AG04450 (cell line): ENCODE measurements around the gene OPTN. TPM values are rescaled to one million over a fixed set of nuclear protein-coding genes. Genes with fewer than 3 reads are reported as not detected.

Source experiments
- CTCF ChIA-PET: fragments of 300-600, 350-600 bp; formaldehyde crosslinking; extraction: SDS; loops from one replicate; lab custom pipeline; 2022; ENCODE audit warnings: antibody characterized with exemption, inconsistent platforms; lab: Charles Lee
- POLR2A ChIA-PET: fragments of 350-600 bp; formaldehyde crosslinking; extraction: SDS; loops from one replicate; lab custom pipeline; 2021; ENCODE audit warnings: antibody characterized with exemption, inconsistent platforms; lab: Yijun Ruan, JAX
- DNase-seq: peaks from one replicate; pipeline ENCODE4 v3.0.0-alpha.2; 2011; ENCODE audit warnings: low read depth, low spot score
- H3K27ac ChIP-seq: one replicate; pipeline ENCODE4 v1.5.1; 2012; ENCODE audit warnings: low read depth, low read length, control low read depth
- H3K27me3 ChIP-seq: one replicate; pipeline ENCODE4 v1.6.0; 2012; ENCODE audit warnings: low read length; ENCODE audit not compliant: control insufficient read depth, insufficient read depth
- H3K4me3 ChIP-seq: 2 replicates; pipeline ENCODE4 v1.5.1; 2011; ENCODE audit warnings: mild to moderate bottlenecking, low read depth, low read length, control low read depth
- H3K9me3 ChIP-seq: 2 replicates; pipeline ENCODE4 v1.5.1; 2012; ENCODE audit warnings: low read length; ENCODE audit not compliant: control insufficient read depth, insufficient read depth
- CTCF ChIP-seq: IDR thresholded peaks from 2 replicates; pipeline ENCODE4 v1.5.1; 2011; ENCODE audit warnings: low read depth, low read length, control low read depth, inconsistent platforms
- polyA plus RNA-seq: library from polyadenylated mRNA; depleted of rRNA; stranded (reverse); fragments of >200 nt; gene quantifications from 2 replicates; pipeline ENCODE4 v1.2.3, GENCODE V29; 2011

OPTN gene
- polyA plus RNA-seq, 1 experiment: 82.7 TPM

DNA sequence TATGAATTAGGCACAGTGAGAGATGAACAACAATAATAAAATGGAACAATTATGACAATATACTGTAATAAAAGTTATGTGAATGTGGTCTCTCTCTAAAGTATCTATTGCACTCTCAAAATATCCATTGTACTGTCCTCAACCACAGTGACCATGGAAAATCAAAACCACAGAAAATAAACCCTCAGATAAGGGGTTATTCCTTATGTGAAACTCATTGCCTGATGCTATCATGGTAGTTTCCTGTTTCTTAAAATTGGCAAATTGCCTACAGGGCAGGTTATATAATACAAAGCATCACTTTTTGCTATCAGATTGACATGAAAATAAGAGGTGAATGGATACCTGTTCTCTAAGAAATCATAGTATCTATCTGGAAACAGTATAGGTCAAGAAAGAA is 65.2 kb downstream of the OPTN start:
- DNase-seq: no peak
- Histone ChIP-seq H3K27ac (no peak overlapping the region), H3K27me3 (no peaks in the 10 kb centered on the region), H3K4me3 (no peak overlapping the region), H3K9me3 (no peaks in the 10 kb centered on the region)
- ChIA-PET POLR2A (no interaction called here), CTCF (no interaction called here)
- TF ChIP-seq CTCF: no peak

- ChIA-PET CTCF (interaction anchor here (0.9 kb wide), 1 partner anchor 273 kb away, joined by 3 read pairs; no protein-coding TSS in a partner anchor), POLR2A (no interaction called here)
- DNase-seq: no peak
- TF ChIP-seq CTCF: no peak
- Histone ChIP-seq H3K9me3 (no peaks in the 10 kb centered on the region), H3K27me3 (no peaks in the 10 kb centered on the region), H3K4me3 (no peak overlapping the region), H3K27ac (no peak overlapping the region)
These were observed 67.6 kb downstream of the OPTN start for GRCh38 chr10:13167568-13167967.

- ChIA-PET CTCF (no interaction called here), POLR2A (no interaction called here)
- Histone ChIP-seq H3K4me3 (no peak overlapping the region), H3K27ac (no peak overlapping the region), H3K27me3 (no peaks in the 10 kb centered on the region), H3K9me3 (no peaks in the 10 kb centered on the region)
- no peak for DNase-seq
- no peak for TF ChIP-seq CTCF
These were observed 68.8 kb downstream of the OPTN start for GRCh38 chr10:13168781-13169180.

- DNase-seq: no peak
- ChIA-PET CTCF (no interaction called here), POLR2A (no interaction called here)
- Histone ChIP-seq H3K4me3 (no peak overlapping the region), H3K9me3 (no peaks in the 10 kb centered on the region), H3K27me3 (no peaks in the 10 kb centered on the region), H3K27ac (no peak overlapping the region)
- no peak for TF ChIP-seq CTCF
These were observed 73.7 kb downstream of the OPTN start for GRCh38 chr10:13173616-13174015.

DNA sequence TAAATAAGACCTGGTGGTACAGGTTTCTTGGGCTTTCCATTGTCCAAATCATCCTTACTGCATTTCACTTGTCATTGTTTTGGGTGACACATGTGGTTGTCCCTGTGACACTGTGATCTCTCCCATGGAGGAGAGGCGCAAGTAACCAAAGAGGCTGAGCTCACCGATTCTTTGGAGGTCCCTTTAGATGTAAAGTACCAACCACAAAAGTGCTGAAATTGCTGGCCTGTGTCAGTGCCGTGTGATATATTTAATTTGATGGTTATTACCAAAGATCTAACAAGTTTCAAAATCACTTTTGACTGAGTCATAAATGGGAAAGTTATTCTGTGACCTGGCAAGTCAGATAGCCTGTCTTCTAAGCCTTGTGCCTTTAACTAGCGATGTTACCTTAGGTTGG is 80.8 kb downstream of the OPTN start:
- TF ChIP-seq CTCF: no peak

More for the DNA sequence above, 80.8 kb downstream of the OPTN start:
- Histone ChIP-seq H3K27me3 (no peaks in the 10 kb centered on the region), H3K4me3 (no peak overlapping the region), H3K27ac (no peak overlapping the region), H3K9me3 (no peaks in the 10 kb centered on the region)
- ChIA-PET CTCF (interaction anchor here (1.0 kb wide), 1 partner anchor 25 kb away, joined by 5 read pairs; no protein-coding TSS in a partner anchor), POLR2A (no interaction called here)
- DNase-seq: no peak
